Fibroblast of lung (primary cell): ENCODE data around the gene DRAXIN.

ENCODE experiments used
- CTCF ChIP-seq, 2 donors: IDR thresholded peaks in 1 of 2; conservative IDR thresholded peaks in 1 of 2; 1 replicate in 1 of 2; 2 replicates in 1 of 2; pipeline ENCODE4 v1.5.1; 2011 to 2012; ENCODE audit warnings: low read length in 2 of 2, control low read depth in 1 of 2, inconsistent platforms in 1 of 2, low read depth in 1 of 2, mild to moderate bottlenecking in 1 of 2
- EZH2 ChIP-seq: IDR thresholded peaks from 2 replicates; pipeline ENCODE4 v1.5.1; 2012; ENCODE audit warnings: low read length, control low read depth, mild to moderate bottlenecking; ENCODE audit errors: missing control alignments

GRCh38 chr1:11744287-11744686, 52.8 kb downstream of the DRAXIN start:
- no peak for TF ChIP-seq CTCF (conservative IDR thresholded peaks at IDR 0.05 in 1 of 2, IDR thresholded peaks at IDR 0.05 in 1 of 2; ENCODE audit: low read depth in 1 of 2, low read length in 2 of 2)
- TF ChIP-seq EZH2: no peak
